Stomach (tissue), 9 donors: Measurements from ENCODE around the gene NEMF. TPM values are rescaled to one million over a fixed set of nuclear protein-coding genes. Genes with fewer than 3 reads are reported as not detected.

ENCODE experiments used
- DNase-seq, 2 donors: peaks; one replicate each; pipeline versions ENCODE4 v3.0.0 to v3.0.0-alpha.2; 2013 to 2019
- H3K27ac ChIP-seq, 5 donors: fragments of 200-600 bp in 4 of 5; sonication (generic) in 4 of 5; one replicate each; pipeline ENCODE4 v1.5.1; 2013 to 2019; ENCODE audit warnings: mild to moderate bottlenecking in 1 of 5, moderate library complexity in 1 of 5
- H3K27me3 ChIP-seq, 3 donors: fragments of 200-600 bp; sonication (generic); one replicate each; pipeline ENCODE4 v1.5.1; 2017 to 2019; ENCODE audit warnings: mixed run types in 1 of 3
- H3K36me3 ChIP-seq, 4 donors: fragments of 200-600 bp; sonication (generic); 1 replicate in 3 of 4; 2 replicates in 1 of 4; pipeline ENCODE4 v1.5.1; 2016 to 2019
- H3K4me1 ChIP-seq, 4 donors: fragments of 200-600 bp; sonication (generic); one replicate each; pipeline ENCODE4 v1.5.1; 2016 to 2019
- H3K4me3 ChIP-seq, 4 donors: fragments of 200-600 bp; sonication (generic) in 3 of 4; one replicate each; pipeline ENCODE4 v1.5.1; 2016 to 2019; ENCODE audit warnings: mild to moderate bottlenecking in 1 of 4
- H3K9me3 ChIP-seq, 4 donors: fragments of 200-600 bp; sonication (generic); one replicate each; pipeline ENCODE4 v1.5.1; 2016 to 2019
- CTCF ChIP-seq, 7 experiments: fragments of 450-650 bp in 4 of 7; fragments of 200-600 bp in 3 of 7; sonication (generic) in 3 of 7; IDR thresholded peaks; one replicate each; pipeline ENCODE4 v1.5.1; 2016 to 2019; ENCODE audit warnings: antibody characterized with exemption in 7 of 7, control low read depth in 2 of 7, mild to moderate bottlenecking in 1 of 7
- EP300 ChIP-seq: sonication (generic); formaldehyde crosslinking; IDR thresholded peaks from one replicate; pipeline ENCODE4 v1.6.1; 2017; ENCODE audit warnings: antibody characterized with exemption
- POLR2A ChIP-seq, 4 donors: fragments of 450-650 bp; IDR thresholded peaks; one replicate each; pipeline ENCODE4 v1.6.1; 2016; ENCODE audit warnings: antibody characterized with exemption in 4 of 4, control low read depth in 2 of 4, mild to moderate bottlenecking in 1 of 4, moderate library complexity in 1 of 4
- POLR2AphosphoS5 ChIP-seq, 3 donors: sonication (generic); formaldehyde crosslinking; IDR thresholded peaks; one replicate each; pipeline ENCODE4 v1.6.1; 2016; ENCODE audit warnings: antibody characterized with exemption in 3 of 3
- WGBS, 5 donors: extraction: QIAGEN DNeasy Blood & Tissue Kit in 3 of 5; methylation state at CpG; one replicate each; pipeline versions ENCODE4 v1.1.5 to v1.1.7; 2013 to 2018; 5-methylcytosine and 5-hydroxymethylcytosine counted together
- intact Hi-C: fragments of 100-400 bp; cut with DNase I; formaldehyde crosslinking; loops from one replicate; pipeline ENCODE4 v1.15.1; 2023; ENCODE audit warnings: low total_unique reads
- polyA plus RNA-seq, 3 donors: library from polyadenylated mRNA; stranded (reverse); fragments of 200-250 nt; gene quantifications; one replicate each; pipeline ENCODE4 v1.2.3, GENCODE V29; 2013
- total RNA-seq, 5 donors: library from RNA; depleted of rRNA; stranded (reverse); fragments of >200 nt; gene quantifications; one replicate each; pipeline versions ENCODE4 v1.1.0 to v1.2.3, GENCODE V29; 2014 to 2016
- donor health status: healthy with polysubstance abuse.
- donor health status: Bipolar disorder and iron deficiency.
- donor health status: healthy.

The NEMF gene
- total and polyA plus RNA-seq, 8 donors: 14.8 to 478 (median 68.0) TPM

GRCh38 chr14:49767571-49768300, 84.9 kb downstream of the NEMF start, which contains the start of gene KLHDC2:
KLHDC2 (plus strand) TSS chr14:49768153; CDS start chr14:49768469, 316 bp downstream.
- H3K9me3 ChIP-seq: no peaks in the 10 kb centered on the region
- no peak for TF ChIP-seq POLR2A (IDR thresholded peaks at IDR 0.05)
- TF ChIP-seq CTCF (IDR thresholded peaks at IDR 0.05): peak in 2 of 7 experiments; percentile 4 to 34
- TF ChIP-seq POLR2AphosphoS5 (IDR thresholded peaks at IDR 0.05): peak; percentile 78 to 91 (median 87)
- intact Hi-C loops: loop anchor here (10.0 kb wide), 1 partner anchor 133 kb away; the partner anchor contains the start of gene DNAAF2

GRCh38 chr14:49767270-49767570, 85.4 kb downstream of the NEMF start:
- intact Hi-C loops: loop anchor here (10.0 kb wide), 1 partner anchor 132 kb away; the partner anchor contains the start of gene DNAAF2
- Histone ChIP-seq H3K27me3 (no peaks in the 10 kb centered on the region), H3K27ac (peak overlapping the region; percentile 96 to 99 (median 97)), H3K9me3 (no peaks in the 10 kb centered on the region), H3K36me3 (peaks cover under 1 to 8% (median 4%) of the 10 kb centered on the region in 4 donors), H3K4me3 (peak overlapping the region; percentile 80 to 99 (median 92)), H3K4me1 (peaks cover 31 to 41% (median 38%) of the 10 kb centered on the region in 4 donors)
- 0 to 1% (median 0%) methylated on average over 9 of the region's 9 CpGs for WGBS, 5 donors
- DNase-seq: no peak
- TF ChIP-seq POLR2A (IDR thresholded peaks at IDR 0.05): no peak
- TF ChIP-seq EP300: no peak
- TF ChIP-seq POLR2AphosphoS5 (IDR thresholded peaks at IDR 0.05): no peak
- TF ChIP-seq CTCF (IDR thresholded peaks at IDR 0.05): no peak

More at GRCh38 chr14:49767571-49768300, 84.9 kb downstream of the NEMF start, which contains the start of gene KLHDC2:
- peak within 1 kb of the TSS; percentile 80 to 99 (median 92) for H3K4me3 ChIP-seq
- H3K27ac ChIP-seq: peak within 1 kb of the TSS; percentile 96 to 99 (median 97)
- H3K27me3 ChIP-seq: no peaks in the 10 kb centered on the region
- DNase-seq: peak; percentile 93 to 97
- peaks cover 5 to 13% (median 9%) of the 10 kb centered on the region in 4 donors for H3K36me3 ChIP-seq
- H3K4me1 ChIP-seq: peaks cover 34 to 46% (median 40%) of the 10 kb centered on the region in 4 donors
- 0% methylated on average over 60 to 86 of the region's 86 CpGs for WGBS, 5 donors

GRCh38 chr14:49766839-49767238, 85.7 kb downstream of the NEMF start:
- H3K4me1 ChIP-seq: peaks cover 28 to 37% (median 36%) of the 10 kb centered on the region in 4 donors
- no peak for TF ChIP-seq EP300
- TF ChIP-seq POLR2A (IDR thresholded peaks at IDR 0.05): no peak
- TF ChIP-seq POLR2AphosphoS5 (IDR thresholded peaks at IDR 0.05): no peak
- no peak for TF ChIP-seq CTCF (IDR thresholded peaks at IDR 0.05)
- H3K27me3 ChIP-seq: no peaks in the 10 kb centered on the region
- H3K27ac ChIP-seq: peak overlapping the region; percentile 90 to 99 (median 97)
- 27 to 65% (median 37%) methylated on average over 10 of the region's 10 CpGs for WGBS, 5 donors
- intact Hi-C loops: loop anchor here (10.0 kb wide), 1 partner anchor 132 kb away; the partner anchor contains the start of gene DNAAF2
- H3K9me3 ChIP-seq: no peaks in the 10 kb centered on the region
- H3K36me3 ChIP-seq: peaks cover 0 to 5% (median 2%) of the 10 kb centered on the region in 4 donors
- H3K4me3 ChIP-seq: peak overlapping the region; percentile 80 to 99 (median 92)
- peak in 1 of 2 donors; percentile 62 for DNase-seq

GRCh38 chr14:49761839-49762551, 90.6 kb downstream of the NEMF start:
- Histone ChIP-seq H3K4me1 (peaks cover 0 to 6% (median 5%) of the 10 kb centered on the region in 4 donors), H3K9me3 (no peaks in the 10 kb centered on the region), H3K4me3 (no peak overlapping the region), H3K27me3 (no peaks in the 10 kb centered on the region), H3K36me3 (no peaks in the 10 kb centered on the region), H3K27ac (no peak overlapping the region)
- WGBS, 5 donors: 73 to 87% (median 83%) methylated on average over 6 of the region's 6 CpGs
- intact Hi-C loops: loop anchor here (10.0 kb wide), 1 partner anchor 127 kb away; the partner anchor contains the start of gene DNAAF2
- DNase-seq: no peak
- no peak for TF ChIP-seq EP300
- no peak for TF ChIP-seq POLR2A (IDR thresholded peaks at IDR 0.05)
- no peak for TF ChIP-seq POLR2AphosphoS5 (IDR thresholded peaks at IDR 0.05)
- TF ChIP-seq CTCF (IDR thresholded peaks at IDR 0.05): no peak
